IMR-90 (cell line): ENCODE measurements around the gene PIM1. TPM values are rescaled to one million over a fixed set of nuclear protein-coding genes. Genes with fewer than 3 reads are reported as not detected.

Experiments
- ATAC-seq: fragments of 200-7000 bp; cut with Tn5 transposase; 2 replicates; pipeline ENCODE4 v1.9.1; 2020; ENCODE audit warnings: low read depth, mild to moderate bottlenecking, moderate library complexity
- BruUV-seq: library from RNA; stranded (reverse); fragments of 400-500 nt; replicated peaks from 2 replicates; lab custom pipeline; 2021; lab: Mats Ljungman, UMichigan
- CTCF ChIA-PET: fragments of 300-600 bp; formaldehyde crosslinking; extraction: SDS; loops from one replicate; lab custom pipeline; 2021; ENCODE audit warnings: antibody characterized with exemption; lab: Yijun Ruan, JAX
- POLR2A ChIA-PET: fragments of 300-600 bp; sonication (Branson Sonifier 250); formaldehyde crosslinking; loops from one replicate; lab custom pipeline; 2022; ENCODE audit warnings: antibody characterized with exemption; ENCODE audit not compliant: unreplicated experiment; lab: Charles Lee
- DNase-seq: peaks from one replicate; pipeline ENCODE4 v3.0.0; 2013
- H2AFZ ChIP-seq: replicated peaks from 2 replicates; pipeline ENCODE3; 2013; ENCODE audit warnings: low read length, mild to moderate bottlenecking; ENCODE audit not compliant: poor library complexity
- H2AK5ac ChIP-seq: 2 replicates; pipeline ENCODE4 v1.6.1; 2013; ENCODE audit warnings: low read depth, low read length, inconsistent platforms
- H2AK9ac ChIP-seq: replicated peaks from 2 replicates; pipeline ENCODE3; 2013; ENCODE audit warnings: mild to moderate bottlenecking, low read depth, low read length, moderate library complexity; ENCODE audit not compliant: poor library complexity
- H2BK120ac ChIP-seq: 2 replicates; pipeline ENCODE4 v1.6.1; 2013; ENCODE audit warnings: low read depth, low read length, inconsistent platforms
- H2BK15ac ChIP-seq: 3 replicates; pipeline ENCODE4 v1.6.1; 2013; ENCODE audit warnings: low read depth, low read length, inconsistent platforms
- H2BK20ac ChIP-seq: 2 replicates; pipeline ENCODE4 v1.6.1; 2013; ENCODE audit warnings: low read depth, mild to moderate bottlenecking, inconsistent platforms, low read length, moderate library complexity
- H2BK5ac ChIP-seq: 2 replicates; pipeline ENCODE4 v1.6.1; 2013; ENCODE audit warnings: mild to moderate bottlenecking, low read depth, low read length, inconsistent platforms; ENCODE audit not compliant: poor library complexity, severe bottlenecking
- H3K14ac ChIP-seq: replicated peaks from 2 replicates; pipeline ENCODE4 v1.6.1; 2013; ENCODE audit warnings: low read depth, low read length, inconsistent platforms
- H3K18ac ChIP-seq: 2 replicates; pipeline ENCODE4 v1.6.1; 2013; ENCODE audit warnings: low read depth, low read length, control low read depth
- H3K23ac ChIP-seq: 2 replicates; pipeline ENCODE4 v1.6.1; 2013; ENCODE audit warnings: low read depth, low read length, inconsistent platforms
- H3K27ac ChIP-seq: 2 replicates; pipeline ENCODE4 v1.5.1; 2013; ENCODE audit warnings: mild to moderate bottlenecking, control low read depth, low read length; ENCODE audit not compliant: insufficient read depth
- H3K27me3 ChIP-seq: 2 replicates; pipeline ENCODE4 v1.6.1; 2013; ENCODE audit warnings: low read length; ENCODE audit not compliant: control insufficient read depth, insufficient read depth
- H3K36me3 ChIP-seq: 2 replicates; pipeline ENCODE4 v1.6.1; 2013; ENCODE audit warnings: low read length, mixed read lengths; ENCODE audit not compliant: control insufficient read depth, insufficient read depth
- H3K4ac ChIP-seq: 2 replicates; pipeline ENCODE4 v1.6.1; 2013; ENCODE audit warnings: low read depth, low read length, inconsistent platforms
- H3K4me1 ChIP-seq: 2 replicates; pipeline ENCODE4 v1.6.1; 2013; ENCODE audit warnings: low read length, mixed read lengths; ENCODE audit not compliant: control insufficient read depth, insufficient read depth
- H3K4me2 ChIP-seq: 2 replicates; pipeline ENCODE4 v1.6.1; 2013; ENCODE audit warnings: low read depth, mild to moderate bottlenecking, control low read depth, low read length, moderate library complexity
- H3K4me3 ChIP-seq: 2 replicates; pipeline ENCODE4 v1.5.1; 2013; ENCODE audit warnings: low read depth, mild to moderate bottlenecking, control low read depth, low read length, moderate library complexity; ENCODE audit not compliant: insufficient read depth
- H3K56ac ChIP-seq: 2 replicates; pipeline ENCODE4 v1.6.1; 2013; ENCODE audit warnings: low read length, inconsistent platforms; ENCODE audit not compliant: insufficient read depth; ENCODE audit errors: extremely low read depth
- H3K79me1 ChIP-seq, 2 experiments: 2 replicates each; pipeline ENCODE4 v1.6.1; 2013; ENCODE audit warnings: low read length in 2 of 2, inconsistent platforms in 1 of 2, low read depth in 1 of 2
- H3K9ac ChIP-seq: 2 replicates; pipeline ENCODE4 v1.6.1; 2013; ENCODE audit warnings: low read depth, low read length, control low read depth
- H3K9me1 ChIP-seq: 2 replicates; pipeline ENCODE4 v1.6.1; 2013; ENCODE audit warnings: low read length, inconsistent platforms; ENCODE audit not compliant: insufficient read depth
- H3K9me3 ChIP-seq: 2 replicates; pipeline ENCODE4 v1.6.1; 2013; ENCODE audit warnings: low read length; ENCODE audit not compliant: control insufficient read depth, insufficient read depth
- H4K20me1 ChIP-seq: 2 replicates; pipeline ENCODE4 v1.6.1; 2013; ENCODE audit warnings: low read length, inconsistent platforms; ENCODE audit not compliant: insufficient read depth
- H4K5ac ChIP-seq: 2 replicates; pipeline ENCODE4 v1.6.1; 2013; ENCODE audit warnings: mild to moderate bottlenecking, low read depth, low read length, control low read depth
- H4K8ac ChIP-seq, 2 experiments: 2 replicates each; pipeline ENCODE4 v1.6.1; 2013; ENCODE audit warnings: low read depth in 2 of 2, low read length in 2 of 2, control low read depth in 1 of 2, inconsistent platforms in 1 of 2
- H4K91ac ChIP-seq: 2 replicates; pipeline ENCODE4 v1.6.1; 2013; ENCODE audit warnings: low read depth, low read length, inconsistent platforms; ENCODE audit not compliant: insufficient read depth
- CEBPB ChIP-seq: IDR thresholded peaks from 2 replicates; pipeline ENCODE4 v1.6.1; 2012; ENCODE audit warnings: low read depth, low read length, improper control_type of control experiment
- CHD1 ChIP-seq: IDR thresholded peaks from 2 replicates; pipeline ENCODE4 v1.6.1; 2012; ENCODE audit warnings: low read depth, low read length, improper control_type of control experiment
- FOS ChIP-seq: fragments of 150-350 bp; IDR thresholded peaks from 2 replicates; pipeline ENCODE4 v1.6.1; 2016; ENCODE audit warnings: low read depth, low read length
- NFE2L2 ChIP-seq: fragments of 150-350 bp; IDR thresholded peaks from 2 replicates; pipeline ENCODE4 v1.6.1; 2016; ENCODE audit warnings: low read depth, mild to moderate bottlenecking, low read length
- POLR2A ChIP-seq: IDR thresholded peaks from 2 replicates; pipeline ENCODE4 v1.6.1; 2012; ENCODE audit warnings: mild to moderate bottlenecking, low read depth, low read length
- RCOR1 ChIP-seq: IDR thresholded peaks from 2 replicates; pipeline ENCODE4 v1.6.1; 2012; ENCODE audit warnings: mild to moderate bottlenecking, low read length, improper control_type of control experiment; ENCODE audit not compliant: insufficient replicate concordance
- SMC3 ChIP-seq: fragments of 150-350 bp; IDR thresholded peaks from 2 replicates; pipeline ENCODE4 v1.6.1; 2016; ENCODE audit warnings: low read depth, mild to moderate bottlenecking, antibody characterized with exemption, low read length, moderate library complexity
- WGBS, 2 experiments: methylation state at CpG; one replicate each; pipeline versions ENCODE4 v1.1.5 to v1.1.7; 2013; ENCODE audit warnings: missing lambda C conversion rate in 2 of 2; ENCODE audit not compliant: insufficient read length in 1 of 2; ENCODE audit errors: extremely low coverage in 2 of 2; 5-methylcytosine and 5-hydroxymethylcytosine counted together
- dilution Hi-C: fragments of 300-500 bp; cut with HindIII; formaldehyde crosslinking; loops from one replicate; pipeline ENCODE4 v1.14.3; 2018; ENCODE audit warnings: low sequenced_read_pairs; ENCODE audit not compliant: unreplicated experiment
- in situ Hi-C: fragments of 300-500 bp; cut with MboI; formaldehyde crosslinking; loops from 3 replicates; pipeline ENCODE4 v1.14.3; 2019; ENCODE audit warnings: low sequenced_read_pairs, inconsistent platforms, mixed read lengths
- intact Hi-C: fragments of 100-400 bp; cut with micrococcal nuclease; formaldehyde crosslinking; loops from 2 replicates; pipeline ENCODE4 v1.10.0; 2022
- polyA plus RNA-seq, 3 experiments: library from polyadenylated mRNA; depleted of rRNA; stranded (reverse); fragments of >200 nt; gene quantifications; 2 replicates each; pipeline ENCODE4 v1.2.3, GENCODE V29; 2012; ENCODE audit warnings: low replicate concordance in 1 of 3
- total RNA-seq: library from RNA; depleted of rRNA; stranded (reverse); fragments of >200 nt; gene quantifications from 2 replicates; pipeline ENCODE4 v1.2.3, GENCODE V29; 2012
- TF ChIP-seq, protein P1 (sequence below): conservative IDR thresholded peaks from 2 replicates; pipeline ENCODE4 v1.5.1; 2012; ENCODE audit warnings: mild to moderate bottlenecking, low read depth, low read length, improper control_type of control experiment
- TF ChIP-seq, protein P2 (sequence below): fragments of 150-350 bp; IDR thresholded peaks from 2 replicates; pipeline ENCODE4 v1.6.1; 2017; ENCODE audit warnings: mild to moderate bottlenecking, antibody characterized with exemption, low read length, low read depth

Gene PIM1
- total and polyA plus RNA-seq, 2 of the 4 experiments (the other 2 are of a cell fraction), result 7.2 to 18.5 TPM

DNA sequence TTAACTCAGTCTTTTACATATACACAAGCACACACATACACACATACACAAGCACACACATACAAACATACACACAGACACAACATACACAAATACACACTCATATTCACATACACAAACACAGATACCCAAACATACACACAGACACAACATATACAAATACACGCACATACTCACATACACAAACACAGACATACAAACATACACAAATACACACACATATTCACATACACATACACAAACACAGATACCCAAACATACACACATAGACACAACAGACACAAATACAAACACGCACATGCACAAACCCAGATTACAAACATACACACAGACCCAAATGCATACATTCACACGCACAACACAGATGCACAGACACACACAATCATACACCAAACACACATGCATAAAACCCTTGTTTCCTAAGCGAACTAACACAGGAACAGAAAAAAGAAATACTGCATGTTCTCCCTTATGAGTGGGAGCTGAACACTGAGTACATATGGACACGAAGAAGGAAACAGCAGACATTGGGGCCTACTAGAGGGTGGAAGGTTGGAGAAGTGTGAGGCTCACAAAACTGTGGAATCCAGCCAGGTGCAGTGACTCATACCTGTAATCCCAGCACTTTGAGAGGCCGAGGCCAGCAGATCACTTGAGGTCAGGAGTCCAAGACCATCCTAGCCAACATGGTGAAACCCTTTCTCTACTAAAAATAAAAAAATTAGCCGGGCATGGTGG, 34.2 kb downstream of the PIM1 start:
- 90% methylated on average over 5 of the region's 7 CpGs; no CpG with 5 or more reads in 1 of the 2 experiments for WGBS, 2 experiments
- CTCF ChIA-PET, result interaction anchor here (1.0 to 1.8 kb wide), 2 partner anchors 183 to 186 kb away, joined by 3 to 6 read pairs; no protein-coding TSS in a partner anchor
- dilution Hi-C loops, result no loop called here

More for the DNA sequence above, 34.2 kb downstream of the PIM1 start:
- in situ Hi-C loops (loop anchor here (10.0 kb wide), 1 partner anchor 149 kb away; no protein-coding TSS in a partner anchor), intact Hi-C loops (no loop called here)
- no peak overlapping the region for H3K4me3 ChIP-seq
- H3K27ac ChIP-seq, result no peak overlapping the region
- no peak overlapping the region for H4K91ac ChIP-seq
- H2BK15ac ChIP-seq, result no peak overlapping the region
- no peak overlapping the region for H3K4ac ChIP-seq
- DNase-seq, result peak; percentile 47
- H3K23ac ChIP-seq, result no peak overlapping the region; the same call in 1 of the 2 replicates
- TF ChIP-seq CEBPB (no peak), NFE2L2 (no peak), SMC3 (no peak), POLR2A (no peak), RCOR1 (no peak), FOS (no peak), CHD1 (no peak)
- TF ChIP-seq, protein P1, sequence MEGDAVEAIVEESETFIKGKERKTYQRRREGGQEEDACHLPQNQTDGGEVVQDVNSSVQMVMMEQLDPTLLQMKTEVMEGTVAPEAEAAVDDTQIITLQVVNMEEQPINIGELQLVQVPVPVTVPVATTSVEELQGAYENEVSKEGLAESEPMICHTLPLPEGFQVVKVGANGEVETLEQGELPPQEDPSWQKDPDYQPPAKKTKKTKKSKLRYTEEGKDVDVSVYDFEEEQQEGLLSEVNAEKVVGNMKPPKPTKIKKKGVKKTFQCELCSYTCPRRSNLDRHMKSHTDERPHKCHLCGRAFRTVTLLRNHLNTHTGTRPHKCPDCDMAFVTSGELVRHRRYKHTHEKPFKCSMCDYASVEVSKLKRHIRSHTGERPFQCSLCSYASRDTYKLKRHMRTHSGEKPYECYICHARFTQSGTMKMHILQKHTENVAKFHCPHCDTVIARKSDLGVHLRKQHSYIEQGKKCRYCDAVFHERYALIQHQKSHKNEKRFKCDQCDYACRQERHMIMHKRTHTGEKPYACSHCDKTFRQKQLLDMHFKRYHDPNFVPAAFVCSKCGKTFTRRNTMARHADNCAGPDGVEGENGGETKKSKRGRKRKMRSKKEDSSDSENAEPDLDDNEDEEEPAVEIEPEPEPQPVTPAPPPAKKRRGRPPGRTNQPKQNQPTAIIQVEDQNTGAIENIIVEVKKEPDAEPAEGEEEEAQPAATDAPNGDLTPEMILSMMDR, result no peak
- TF ChIP-seq, protein P2, sequence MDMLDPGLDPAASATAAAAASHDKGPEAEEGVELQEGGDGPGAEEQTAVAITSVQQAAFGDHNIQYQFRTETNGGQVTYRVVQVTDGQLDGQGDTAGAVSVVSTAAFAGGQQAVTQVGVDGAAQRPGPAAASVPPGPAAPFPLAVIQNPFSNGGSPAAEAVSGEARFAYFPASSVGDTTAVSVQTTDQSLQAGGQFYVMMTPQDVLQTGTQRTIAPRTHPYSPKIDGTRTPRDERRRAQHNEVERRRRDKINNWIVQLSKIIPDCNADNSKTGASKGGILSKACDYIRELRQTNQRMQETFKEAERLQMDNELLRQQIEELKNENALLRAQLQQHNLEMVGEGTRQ, result no peak
- H4K5ac ChIP-seq, result no peak overlapping the region
- POLR2A ChIA-PET, result no interaction called here
- peak overlapping the region; percentile 81; the same call in 1 of the 2 replicates for H3K14ac ChIP-seq
- no peaks in the 10 kb centered on the region for H3K79me1 ChIP-seq
- H3K9me1 ChIP-seq, result no peaks in the 10 kb centered on the region
- no peak overlapping the region for H3K56ac ChIP-seq
- no peaks in the 10 kb centered on the region for H3K36me3 ChIP-seq
- peak overlapping the region; percentile 58 for H2AK9ac ChIP-seq
- no peaks in the 10 kb centered on the region for H3K9me3 ChIP-seq
- no peak overlapping the region; the same call in 1 of the 2 replicates for H3K18ac ChIP-seq
- peak overlapping the region; percentile 53 for H2BK5ac ChIP-seq
- peaks cover 13% of the 10 kb centered on the region for H3K27me3 ChIP-seq
- peaks cover 2% of the 10 kb centered on the region; the same call in 1 of the 2 replicates for H3K4me1 ChIP-seq
- H2AFZ ChIP-seq, result peak overlapping the region; percentile 53
- 0 out of 2 replicates have a peak, but pooled peaks cover 4% of the 10 kb centered on the region for H4K20me1 ChIP-seq
- no peak overlapping the region for H3K4me2 ChIP-seq
- H4K8ac ChIP-seq, result no peak overlapping the region
- no peak overlapping the region for H2BK20ac ChIP-seq
- H2BK120ac ChIP-seq, result no peak overlapping the region
- no TSS peak for BruUV-seq
- H2AK5ac ChIP-seq, result no peak overlapping the region
- ATAC-seq, result no peak
- no peak overlapping the region for H3K9ac ChIP-seq
